ENCODE measurements around the gene KLF6.

DNA sequence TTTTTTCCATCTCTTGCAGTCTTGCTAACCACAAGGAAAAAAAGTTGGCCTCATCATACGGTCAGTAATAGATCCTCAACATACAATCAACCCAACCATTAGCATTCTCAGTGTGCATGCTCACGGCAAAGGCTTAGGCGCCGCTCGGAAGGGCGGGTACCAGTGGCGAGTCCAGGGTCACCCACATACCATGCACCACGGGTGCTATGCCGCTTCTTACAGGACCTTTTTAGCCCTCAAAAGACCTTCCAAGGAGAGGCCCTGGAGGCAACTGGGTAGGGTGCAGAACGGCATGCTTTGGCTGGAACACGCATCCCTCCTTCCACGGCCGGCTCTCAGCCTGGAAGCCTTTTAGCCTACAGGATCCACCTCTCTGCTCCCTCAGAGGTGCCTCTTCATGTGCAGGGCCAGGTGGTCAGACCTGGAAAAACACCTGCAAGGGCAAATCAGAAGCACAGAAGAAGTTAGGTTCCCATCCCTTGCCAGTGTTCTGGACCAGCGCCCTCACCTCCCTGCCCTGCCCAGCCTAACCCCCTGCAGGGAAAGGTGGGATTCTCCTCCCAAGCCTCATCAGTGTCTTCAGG is 5.8 kb downstream of the KLF6 start:
- no peak for TF ChIP-seq POLR2A (IDR thresholded peaks at IDR 0.05; ENCODE audit: low read length)
- TF ChIP-seq GATA1 (IDR thresholded peaks at IDR 0.05; ENCODE audit: low read depth, low read length) = no peak

All from erythroblast (primary cell).